Measurements from ENCODE around the gene SLC16A3.

SLC16A3 gene

DNA sequence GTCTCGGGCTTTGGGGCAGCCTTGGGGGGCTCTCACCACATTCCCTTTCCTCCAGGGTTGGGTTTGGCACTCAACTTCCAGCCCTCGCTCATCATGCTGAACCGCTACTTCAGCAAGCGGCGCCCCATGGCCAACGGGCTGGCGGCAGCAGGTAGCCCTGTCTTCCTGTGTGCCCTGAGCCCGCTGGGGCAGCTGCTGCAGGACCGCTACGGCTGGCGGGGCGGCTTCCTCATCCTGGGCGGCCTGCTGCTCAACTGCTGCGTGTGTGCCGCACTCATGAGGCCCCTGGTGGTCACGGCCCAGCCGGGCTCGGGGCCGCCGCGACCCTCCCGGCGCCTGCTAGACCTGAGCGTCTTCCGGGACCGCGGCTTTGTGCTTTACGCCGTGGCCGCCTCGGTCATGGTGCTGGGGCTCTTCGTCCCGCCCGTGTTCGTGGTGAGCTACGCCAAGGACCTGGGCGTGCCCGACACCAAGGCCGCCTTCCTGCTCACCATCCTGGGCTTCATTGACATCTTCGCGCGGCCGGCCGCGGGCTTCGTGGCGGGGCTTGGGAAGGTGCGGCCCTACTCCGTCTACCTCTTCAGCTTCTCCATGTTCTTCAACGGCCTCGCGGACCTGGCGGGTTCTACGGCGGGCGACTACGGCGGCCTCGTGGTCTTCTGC lies 8.4 kb downstream of the SLC16A3 start:
- DNase-seq = no peak

GRCh38 chr17:82237746-82238471 lies 9.1 kb downstream of the SLC16A3 start:
- peak; percentile 45 for DNase-seq

GRCh38 chr17:82238472-82239201 lies 9.8 kb downstream of the SLC16A3 start:
- DNase-seq = peak; percentile 54

GRCh38 chr17:82239401-82239925 lies 10.6 kb downstream of the SLC16A3 start:
- DNase-seq = no peak

- DNase-seq = no peak
Observed at GRCh38 chr17:82239926-82240505, 11.2 kb downstream of the SLC16A3 start.

- no peak for DNase-seq
Observed at GRCh38 chr17:82240506-82241182, 11.8 kb downstream of the SLC16A3 start.

- DNase-seq = no peak
Observed at GRCh38 chr17:82241183-82241925, 12.5 kb downstream of the SLC16A3 start.

- DNase-seq = no peak
Observed at GRCh38 chr17:82241926-82242697, 13.3 kb downstream of the SLC16A3 start.

DNA sequence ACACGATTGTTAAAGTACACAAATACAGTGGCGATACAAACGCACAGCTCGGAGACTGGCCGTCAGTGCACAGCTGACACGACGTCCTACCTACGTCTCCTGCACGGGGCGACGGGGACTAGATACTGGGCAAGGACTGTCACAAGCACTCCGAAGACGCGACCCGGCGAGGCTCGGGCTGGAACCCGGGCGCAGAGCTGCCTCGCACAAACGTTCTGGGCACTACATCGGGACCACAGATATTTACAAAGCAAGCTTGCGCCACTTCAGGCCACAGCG lies 13.8 kb downstream of the SLC16A3 start:
- no peak for DNase-seq

DNA sequence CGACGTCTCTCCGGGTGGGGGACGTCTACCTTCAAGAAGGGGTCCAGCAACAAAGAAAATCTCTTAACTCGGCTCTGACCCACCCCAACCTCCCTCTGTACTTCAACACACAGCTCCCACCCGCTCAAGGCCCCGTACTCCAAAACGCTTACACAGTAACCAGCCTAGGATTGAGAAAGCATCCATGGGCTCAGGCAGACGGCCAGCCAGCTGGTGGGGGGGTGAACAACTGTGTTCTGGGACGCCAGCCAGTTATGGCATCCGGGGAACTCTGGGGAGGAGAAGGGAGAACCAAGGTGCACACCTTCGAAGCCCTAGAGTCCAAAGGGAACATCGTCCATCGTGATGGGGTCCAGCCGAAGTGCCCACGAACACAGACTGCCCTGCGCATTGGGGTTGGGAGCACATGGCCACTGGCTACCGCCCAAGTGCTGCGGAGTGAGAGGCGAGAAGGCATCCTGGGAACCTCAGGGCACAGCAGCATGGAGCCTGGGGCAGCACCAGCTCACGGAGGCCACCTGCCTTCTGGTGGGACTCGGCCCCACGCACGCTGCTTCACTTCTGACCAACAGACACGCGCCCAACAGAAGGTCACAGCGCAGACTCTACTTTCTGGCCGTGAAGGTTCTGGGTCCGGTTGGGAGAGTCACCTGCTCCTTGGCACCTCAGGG lies 14.3 kb downstream of the SLC16A3 start:
- DNase-seq = peak; percentile 88

DNA sequence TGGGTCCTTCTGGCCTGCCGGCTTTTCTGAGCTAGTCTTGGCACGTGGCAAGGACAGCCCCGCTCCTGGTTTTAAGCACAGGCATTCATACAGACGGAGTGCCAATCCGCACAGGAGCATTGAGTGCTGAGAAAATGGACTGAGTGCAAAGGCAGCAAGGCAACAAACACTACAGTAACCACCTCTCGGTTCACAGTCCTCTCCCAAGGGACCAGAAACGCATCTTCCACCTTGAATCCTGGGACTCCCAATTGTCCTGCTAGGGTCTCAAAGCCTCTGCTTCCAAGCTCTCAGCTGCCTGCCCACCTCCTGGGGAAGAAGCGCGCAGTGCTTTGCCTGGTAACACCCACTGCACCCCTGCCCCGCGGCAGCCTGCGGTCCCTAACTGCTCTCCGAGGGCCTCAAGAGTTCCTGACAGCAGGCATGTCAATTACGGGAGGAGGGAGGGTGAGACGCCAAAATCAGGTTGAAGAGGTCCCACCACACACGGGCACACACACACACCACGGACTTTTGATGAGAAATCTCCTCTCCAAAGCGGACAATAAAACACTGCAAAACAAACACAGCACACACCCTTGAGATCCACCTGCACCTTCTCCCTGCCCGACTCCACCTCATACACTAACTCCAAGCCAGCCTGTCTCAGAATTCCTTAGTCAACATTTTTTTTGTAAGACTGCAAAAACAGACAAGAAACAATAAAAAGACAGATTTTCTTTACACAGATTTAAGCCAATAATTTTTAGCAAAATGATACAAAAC lies 15.0 kb downstream of the SLC16A3 start:
- DNase-seq = no peak

DNA sequence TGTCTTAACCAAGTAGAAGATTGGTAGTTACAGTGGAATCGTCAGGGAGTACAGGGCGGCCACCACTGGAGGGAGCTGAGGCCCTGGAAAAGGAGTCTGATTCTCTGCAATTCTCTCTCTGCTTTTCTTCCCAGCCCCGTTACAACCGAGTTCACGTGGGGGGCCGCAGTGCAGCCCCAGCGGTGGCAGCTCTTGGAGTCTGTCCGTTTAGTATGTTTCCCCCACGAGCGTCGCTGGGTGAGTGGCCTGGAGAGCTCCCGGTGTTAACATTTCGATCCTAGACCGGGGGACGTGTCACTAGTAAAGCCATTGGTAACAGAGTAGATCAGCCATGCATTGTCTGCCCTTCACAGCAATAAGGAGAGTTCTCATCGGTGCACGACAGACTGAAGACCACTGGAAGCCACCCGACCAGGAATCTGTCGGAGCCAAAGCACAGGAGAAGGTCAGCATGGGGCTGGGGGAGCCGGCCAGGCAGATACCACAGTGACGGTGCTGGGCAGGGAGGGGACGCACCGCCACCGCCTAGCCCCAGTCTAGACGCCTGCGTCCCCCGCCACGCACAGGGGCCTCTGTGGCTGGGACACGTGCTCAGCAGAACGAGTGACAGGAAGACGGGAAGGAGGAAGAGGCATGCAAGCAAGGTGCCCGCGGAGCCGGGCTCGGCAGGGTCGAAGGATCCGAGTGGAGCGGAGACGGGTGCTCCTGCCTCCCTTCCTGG lies 15.7 kb downstream of the SLC16A3 start:
- no peak for DNase-seq

DNA sequence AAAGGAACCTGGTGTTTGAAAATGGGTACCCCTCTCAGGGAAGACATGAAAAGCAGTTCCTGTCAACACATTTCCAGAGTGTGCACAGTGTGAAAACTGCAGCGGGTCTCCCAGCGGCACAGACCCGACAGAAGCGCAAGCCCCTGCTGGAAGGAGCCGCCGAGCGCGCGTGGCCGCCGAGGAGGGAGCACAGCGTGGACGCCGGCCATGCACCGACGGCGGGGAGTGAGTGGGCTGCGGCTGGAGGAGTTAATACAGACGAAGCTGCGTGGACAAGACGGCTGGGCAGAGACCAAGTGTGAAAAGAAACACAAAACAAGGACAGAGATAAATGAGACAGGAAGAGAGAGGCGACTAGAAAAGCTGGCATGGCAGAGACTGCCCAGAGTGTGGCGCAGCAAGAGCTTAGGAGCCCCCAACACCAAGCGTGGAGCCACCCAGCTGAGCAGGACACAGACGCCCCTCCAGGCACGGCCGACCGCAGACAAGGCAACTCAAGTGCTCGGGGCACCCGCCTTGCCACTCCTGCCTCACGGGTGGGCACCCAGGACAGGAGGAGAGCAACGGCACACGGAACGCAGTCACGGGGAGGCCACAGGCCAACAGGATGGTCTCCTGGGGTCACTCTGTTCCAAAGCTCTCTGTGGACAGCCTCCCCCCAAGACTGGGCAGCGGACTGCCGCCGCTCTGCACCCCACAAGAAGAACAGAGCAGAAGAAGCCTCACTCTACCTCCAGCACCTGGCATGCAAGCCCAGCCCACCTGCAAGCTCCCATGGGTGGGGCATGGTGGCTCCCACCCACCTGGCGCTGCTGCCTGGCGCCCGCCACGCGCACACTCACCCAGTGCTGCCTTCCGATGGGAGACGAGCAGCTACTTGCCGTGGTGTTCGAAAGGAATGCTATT lies 16.5 kb downstream of the SLC16A3 start:
- DNase-seq = no peak

- DNase-seq = no peak
Observed at GRCh38 chr17:82246040-82246364, 17.2 kb downstream of the SLC16A3 start.

- DNase-seq = no peak
Observed at GRCh38 chr17:82246365-82247181, 17.7 kb downstream of the SLC16A3 start.

DNA sequence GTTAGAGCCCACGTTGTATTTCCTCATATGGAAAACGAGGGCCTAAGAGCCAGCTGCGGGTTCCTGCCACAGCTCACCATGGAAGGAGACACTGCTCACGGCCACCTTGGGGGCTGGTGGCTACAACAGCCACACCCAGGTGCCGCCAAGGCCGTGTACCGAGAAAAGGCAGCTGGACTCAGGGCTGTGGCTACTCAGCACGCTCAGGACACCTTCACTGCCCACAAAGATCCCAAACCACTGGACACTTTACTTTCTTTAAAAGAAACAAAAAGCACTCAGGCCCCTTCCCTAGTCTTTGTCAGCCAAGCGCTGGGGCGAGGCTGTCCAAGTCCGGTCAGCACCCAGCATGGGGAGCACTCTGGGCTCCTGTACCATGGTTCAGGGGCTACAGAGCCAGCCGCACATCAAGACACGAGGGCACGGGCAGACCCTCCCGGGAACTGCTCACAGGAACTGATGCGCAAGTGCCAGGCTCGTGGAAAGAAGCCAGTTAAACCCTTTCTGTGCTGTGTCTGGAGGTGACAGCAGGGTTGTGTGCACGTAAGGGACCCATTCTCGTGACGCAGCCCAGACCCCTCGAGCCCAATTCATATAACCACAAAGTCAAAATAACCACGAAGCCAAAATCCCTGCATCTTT lies 18.5 kb downstream of the SLC16A3 start:
- DNase-seq = no peak
